ENCODE data around the gene TBKBP1. TPM values are rescaled to one million over a fixed set of nuclear protein-coding genes. Genes with fewer than 3 reads are reported as not detected.

Gene TBKBP1
- total and polyA plus RNA-seq, 8 donors, result 2.9 to 14.3 (median 6.3) TPM

DNA sequence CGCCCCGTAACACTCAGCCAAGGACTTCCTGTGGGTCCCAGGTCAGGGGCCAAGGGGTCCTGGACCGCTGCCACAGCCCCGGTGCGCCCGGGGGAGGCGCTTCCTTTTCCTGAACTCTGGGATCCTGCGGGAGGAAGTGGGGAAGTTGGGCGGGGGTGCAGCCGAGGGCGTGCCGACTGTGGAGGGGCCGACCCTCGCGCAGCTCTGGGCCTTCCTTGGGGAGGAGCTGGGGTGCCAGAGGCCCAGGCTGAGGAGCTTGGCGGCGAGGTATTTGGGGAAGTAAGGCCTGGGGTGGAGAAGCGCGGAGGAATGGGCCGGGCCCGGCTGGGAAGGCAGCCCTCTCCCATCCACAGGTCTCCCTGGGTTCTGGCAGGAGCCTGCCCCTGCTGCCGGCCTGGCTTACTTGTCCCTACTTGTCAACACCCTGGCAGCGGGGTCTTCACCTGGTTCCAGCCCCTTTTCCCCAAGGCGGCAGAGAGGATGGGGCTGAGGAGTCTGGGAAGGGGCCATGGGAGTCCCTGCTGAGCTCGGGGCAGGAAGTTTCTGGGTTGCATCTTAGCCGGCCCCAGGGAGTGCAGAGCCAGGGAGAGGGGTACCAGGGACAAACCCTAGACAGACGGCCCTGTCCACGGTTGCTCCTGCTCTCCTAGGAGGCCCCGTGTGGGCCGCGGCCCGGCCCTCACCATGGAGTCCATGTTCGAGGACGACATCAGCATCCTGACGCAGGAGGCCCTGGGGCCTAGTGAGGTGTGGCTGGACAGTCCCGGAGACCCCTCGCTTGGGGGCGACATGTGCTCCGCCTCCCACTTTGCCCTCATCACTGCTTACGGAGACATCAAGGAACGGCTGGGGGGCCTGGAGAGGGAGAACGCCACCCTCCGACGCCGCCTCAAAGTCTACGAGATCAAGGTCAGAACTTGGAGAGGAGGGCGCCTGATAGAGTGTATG is 1.7 kb downstream of the TBKBP1 start:
- peak overlapping the region; percentile 81 to 97 (median 96) for H3K4me3 ChIP-seq
- DNase-seq, result peak in 1 of 2 donors; percentile 71
- H3K27me3 ChIP-seq, result no peaks in the 10 kb centered on the region
- no peaks in the 10 kb centered on the region for H3K9me3 ChIP-seq
- peaks cover 17 to 53% (median 43%) of the 10 kb centered on the region in 4 donors for H3K4me1 ChIP-seq
- intact Hi-C loops (cut with DNase I; ENCODE audit: low total_unique reads), result no loop called here
- no peak for TF ChIP-seq POLR2A (IDR thresholded peaks at IDR 0.05)
- TF ChIP-seq, protein P1, sequence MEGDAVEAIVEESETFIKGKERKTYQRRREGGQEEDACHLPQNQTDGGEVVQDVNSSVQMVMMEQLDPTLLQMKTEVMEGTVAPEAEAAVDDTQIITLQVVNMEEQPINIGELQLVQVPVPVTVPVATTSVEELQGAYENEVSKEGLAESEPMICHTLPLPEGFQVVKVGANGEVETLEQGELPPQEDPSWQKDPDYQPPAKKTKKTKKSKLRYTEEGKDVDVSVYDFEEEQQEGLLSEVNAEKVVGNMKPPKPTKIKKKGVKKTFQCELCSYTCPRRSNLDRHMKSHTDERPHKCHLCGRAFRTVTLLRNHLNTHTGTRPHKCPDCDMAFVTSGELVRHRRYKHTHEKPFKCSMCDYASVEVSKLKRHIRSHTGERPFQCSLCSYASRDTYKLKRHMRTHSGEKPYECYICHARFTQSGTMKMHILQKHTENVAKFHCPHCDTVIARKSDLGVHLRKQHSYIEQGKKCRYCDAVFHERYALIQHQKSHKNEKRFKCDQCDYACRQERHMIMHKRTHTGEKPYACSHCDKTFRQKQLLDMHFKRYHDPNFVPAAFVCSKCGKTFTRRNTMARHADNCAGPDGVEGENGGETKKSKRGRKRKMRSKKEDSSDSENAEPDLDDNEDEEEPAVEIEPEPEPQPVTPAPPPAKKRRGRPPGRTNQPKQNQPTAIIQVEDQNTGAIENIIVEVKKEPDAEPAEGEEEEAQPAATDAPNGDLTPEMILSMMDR (IDR thresholded peaks at IDR 0.05), result no peak
- no peak for TF ChIP-seq POLR2AphosphoS5 (IDR thresholded peaks at IDR 0.05)
- no peak for TF ChIP-seq EP300 (IDR thresholded peaks at IDR 0.05)
- WGBS, 5 donors, result 46 to 56% (median 51%) methylated on average over 41 to 47 of the region's 47 CpGs
- H3K27ac ChIP-seq, result peak overlapping the region; percentile 79 to 96 (median 93)
- H3K36me3 ChIP-seq, result peaks cover 6 to 32% (median 16%) of the 10 kb centered on the region in 4 donors

DNA sequence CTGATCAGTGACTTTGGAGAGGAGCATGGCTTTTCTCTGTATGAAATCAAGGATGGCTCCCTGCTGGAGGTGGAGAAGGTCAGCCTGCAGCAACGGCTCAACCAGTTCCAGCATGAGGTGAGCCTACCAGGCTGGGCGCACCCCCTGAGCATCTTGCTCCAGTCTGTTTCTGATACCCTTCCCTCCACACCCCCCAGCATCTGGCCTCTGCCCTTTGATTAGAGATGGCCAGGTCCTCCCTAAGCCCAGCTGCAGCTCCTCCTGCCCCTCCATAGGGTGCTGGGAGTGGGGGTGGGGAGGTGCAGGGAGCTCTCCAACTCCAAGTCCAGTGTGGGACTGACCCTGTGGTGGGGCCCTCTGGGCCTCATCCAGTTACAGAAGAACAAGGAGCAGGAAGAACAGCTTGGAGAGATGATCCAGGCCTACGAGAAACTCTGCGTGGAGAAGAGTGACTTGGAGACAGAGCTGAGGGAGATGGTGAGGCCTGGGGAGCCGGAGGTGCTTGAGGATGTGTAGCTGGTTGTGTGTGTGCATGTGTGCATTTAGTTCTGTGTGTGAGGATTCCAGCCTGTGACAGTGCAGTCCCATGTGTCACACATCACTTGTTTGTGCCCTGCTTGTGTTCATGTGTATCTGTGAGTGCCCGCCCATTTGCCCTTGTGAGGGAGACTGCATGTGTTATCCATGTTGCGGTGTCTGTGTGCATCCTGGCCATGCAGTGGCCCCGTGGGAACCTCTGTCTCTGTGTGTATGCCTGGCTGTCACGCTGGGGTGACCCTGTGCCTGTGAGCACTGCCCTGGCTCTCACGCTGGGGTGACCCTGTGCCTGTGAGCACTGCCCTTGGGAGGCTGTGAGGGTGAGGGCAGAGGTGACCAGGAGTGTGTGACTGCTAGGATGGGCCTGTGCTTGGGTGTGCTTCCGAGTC is 3.0 kb downstream of the TBKBP1 start:
- Histone ChIP-seq H3K9me3 (no peaks in the 10 kb centered on the region), H3K4me3 (peak overlapping the region in 1 of 4 donors; percentile 96), H3K27ac (peak overlapping the region in 2 of 5 donors; percentile 20 to 93), H3K36me3 (peaks cover 6 to 44% (median 27%) of the 10 kb centered on the region in 4 donors), H3K27me3 (no peaks in the 10 kb centered on the region), H3K4me1 (peaks cover 17 to 48% (median 43%) of the 10 kb centered on the region in 4 donors)
- intact Hi-C loops (cut with DNase I; ENCODE audit: low total_unique reads), result no loop called here
- WGBS, 5 donors, result 68 to 79% (median 71%) methylated on average over 10 to 11 of the region's 11 CpGs
- no peak for DNase-seq
- TF ChIP-seq POLR2A (IDR thresholded peaks at IDR 0.05) (no peak), EP300 (IDR thresholded peaks at IDR 0.05) (no peak), POLR2AphosphoS5 (IDR thresholded peaks at IDR 0.05) (no peak)
- TF ChIP-seq, protein P1 (IDR thresholded peaks at IDR 0.05), result no peak

DNA sequence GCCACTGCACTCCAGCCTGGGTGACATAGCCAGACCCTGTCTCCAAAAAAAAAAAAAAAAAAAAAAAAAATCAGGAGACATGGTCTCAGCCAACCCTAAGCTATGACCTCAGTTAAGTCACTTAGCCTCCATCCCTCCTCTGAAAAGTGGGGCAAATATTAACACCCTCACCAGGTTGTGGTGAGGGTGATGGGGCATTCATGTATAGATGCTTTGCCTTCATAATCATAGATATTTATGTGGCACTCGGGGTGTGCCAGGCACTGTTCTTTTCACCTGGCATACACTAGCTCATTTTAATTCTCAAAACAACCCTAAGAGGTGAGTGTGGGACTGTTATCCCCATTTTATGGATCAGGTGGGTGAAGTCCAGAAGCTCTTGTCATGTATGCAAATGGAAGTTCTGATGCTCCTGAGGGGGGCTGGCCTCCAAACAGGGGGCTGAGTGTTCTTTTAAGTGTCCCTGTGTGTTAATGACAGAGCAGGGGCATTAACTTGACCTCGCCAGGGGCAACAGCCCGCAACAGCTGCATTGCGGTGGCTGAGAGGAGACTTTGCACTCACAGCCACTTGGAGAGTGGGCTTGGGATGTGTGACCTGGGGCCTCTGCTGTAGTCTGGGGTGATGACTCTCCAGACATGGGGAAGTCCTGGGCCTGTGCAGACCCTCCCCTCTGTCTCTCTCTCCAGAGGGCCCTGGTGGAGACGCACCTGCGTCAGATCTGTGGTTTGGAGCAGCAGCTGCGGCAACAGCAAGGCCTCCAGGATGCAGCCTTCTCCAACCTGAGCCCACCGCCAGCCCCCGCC is 4.1 kb downstream of the TBKBP1 start:
- Histone ChIP-seq H3K36me3 (peaks cover 6 to 46% (median 28%) of the 10 kb centered on the region in 4 donors), H3K4me3 (no peak overlapping the region), H3K27me3 (no peaks in the 10 kb centered on the region), H3K4me1 (peaks cover 9 to 44% (median 36%) of the 10 kb centered on the region in 4 donors), H3K9me3 (no peaks in the 10 kb centered on the region), H3K27ac (no peak overlapping the region)
- WGBS, 5 donors, result 70 to 77% (median 73%) methylated on average over 9 of the region's 9 CpGs
- no peak for DNase-seq
- intact Hi-C loops (cut with DNase I; ENCODE audit: low total_unique reads), result no loop called here
- no peak for TF ChIP-seq POLR2A (IDR thresholded peaks at IDR 0.05)
- no peak for TF ChIP-seq EP300 (IDR thresholded peaks at IDR 0.05)
- TF ChIP-seq, protein P1 (IDR thresholded peaks at IDR 0.05), result no peak
- no peak for TF ChIP-seq POLR2AphosphoS5 (IDR thresholded peaks at IDR 0.05)
